Endothelial cell of umbilical vein (primary cell): ENCODE data around the gene KCNJ16. TPM values are rescaled to one million over a fixed set of nuclear protein-coding genes. Genes with fewer than 3 reads are reported as not detected.

Source experiments
- BruUV-seq: library from RNA; stranded (reverse); fragments of 400-500 nt; replicated peaks from 2 replicates; lab custom pipeline; 2021; lab: Mats Ljungman, UMichigan
- CTCF ChIA-PET: fragments of 300-600, 350-600 bp; sonication (Branson Sonifier 250); formaldehyde crosslinking; loops from one replicate; lab custom pipeline; 2021; ENCODE audit warnings: antibody characterized with exemption, inconsistent platforms; lab: Charles Lee
- POLR2A ChIA-PET: fragments of 300-600, 350-600 bp; sonication (Branson Sonifier 250); formaldehyde crosslinking; loops from one replicate; lab custom pipeline; 2021; ENCODE audit warnings: antibody characterized with exemption, inconsistent platforms; lab: Charles Lee
- DNase-seq: peaks from one replicate; pipeline ENCODE4 v3.0.0-alpha.2; 2011; ENCODE audit warnings: low read depth, low spot score
- FAIRE-seq: peaks from 2 replicates; lab custom pipeline; 2011; peaks lifted over from hg19 to GRCh38; lab: Jason Lieb, UNC
- H2AFZ ChIP-seq: 2 replicates; pipeline ENCODE4 v1.6.0; 2012; ENCODE audit warnings: low read depth, low read length, control low read depth, inconsistent platforms
- H3K27ac ChIP-seq: 2 replicates; pipeline ENCODE4 v1.5.1; 2011; ENCODE audit warnings: low read depth, mild to moderate bottlenecking, control low read depth, low read length, moderate library complexity; ENCODE audit not compliant: insufficient read depth
- H3K27me3 ChIP-seq, 2 experiments: 2 replicates each; pipeline versions ENCODE4 v1.6.0 to v1.6.1; 2011; ENCODE audit warnings: low read length in 2 of 2, mixed read lengths in 1 of 2; ENCODE audit not compliant: control insufficient read depth in 2 of 2, insufficient read depth in 2 of 2
- H3K36me3 ChIP-seq, 2 experiments: 2 replicates in 1 of 2; 3 replicates in 1 of 2; pipeline ENCODE4 v1.5.1; 2011; ENCODE audit warnings: low read length in 2 of 2, mild to moderate bottlenecking in 1 of 2, moderate library complexity in 1 of 2; ENCODE audit not compliant: control insufficient read depth in 2 of 2, insufficient read depth in 2 of 2; ENCODE audit errors: extremely low read depth in 1 of 2
- H3K4me1 ChIP-seq: 3 replicates; pipeline ENCODE4 v1.5.1; 2011; ENCODE audit warnings: mild to moderate bottlenecking, low read length; ENCODE audit not compliant: control insufficient read depth, insufficient read depth; ENCODE audit errors: extremely low read depth
- H3K4me2 ChIP-seq: 2 replicates; pipeline ENCODE4 v1.6.1; 2011; ENCODE audit warnings: low read length, control low read depth, mixed read lengths; ENCODE audit not compliant: insufficient read depth
- H3K4me3 ChIP-seq, 3 experiments: fragments of 200-600 bp in 1 of 3; sonication (generic), shearing (Covaris generic) in 1 of 3; replicated peaks in 1 of 3; 2 replicates each; pipeline ENCODE4 v1.5.1; 2011 to 2016; ENCODE audit warnings: control low read depth in 3 of 3, low read length in 3 of 3, mild to moderate bottlenecking in 2 of 3, inconsistent platforms in 1 of 3, low read depth in 1 of 3, moderate library complexity in 1 of 3; ENCODE audit not compliant: insufficient read depth in 1 of 3
- H3K79me2 ChIP-seq: 2 replicates; pipeline ENCODE4 v1.6.0; 2012; ENCODE audit warnings: low read length, inconsistent platforms; ENCODE audit not compliant: control insufficient read depth, insufficient read depth
- H3K9ac ChIP-seq: replicated peaks from 2 replicates; pipeline ENCODE3; 2011; ENCODE audit warnings: low read length, control low read depth; ENCODE audit not compliant: insufficient read depth; ENCODE audit errors: extremely low read depth
- H3K9me1 ChIP-seq: replicated peaks from 3 replicates; pipeline ENCODE4 v1.6.0; 2011; ENCODE audit warnings: mild to moderate bottlenecking, low read length; ENCODE audit not compliant: control insufficient read depth, insufficient read depth; ENCODE audit errors: extremely low read depth
- H3K9me3 ChIP-seq: replicated peaks from 2 replicates; pipeline ENCODE4 v1.5.1; 2012; ENCODE audit warnings: low read length, inconsistent platforms; ENCODE audit not compliant: control insufficient read depth, insufficient read depth
- H4K20me1 ChIP-seq: replicated peaks from 2 replicates; pipeline ENCODE3; 2011; ENCODE audit warnings: mild to moderate bottlenecking, low read length; ENCODE audit not compliant: control insufficient read depth, insufficient read depth; ENCODE audit errors: extremely low read depth
- EZH2 ChIP-seq: IDR thresholded peaks from 2 replicates; pipeline ENCODE4 v1.6.1; 2012; ENCODE audit warnings: borderline replicate concordance, low read depth, mild to moderate bottlenecking, moderate library complexity, low read length, inconsistent platforms; ENCODE audit not compliant: severe bottlenecking
- FOS ChIP-seq: IDR thresholded peaks from 2 replicates; pipeline ENCODE4 v1.6.1; 2011; ENCODE audit warnings: mild to moderate bottlenecking, low read length, moderate library complexity, borderline replicate concordance; ENCODE audit not compliant: insufficient read depth
- GATA2 ChIP-seq: IDR thresholded peaks from 2 replicates; pipeline ENCODE4 v1.7.0; 2011; ENCODE audit warnings: low read depth, mild to moderate bottlenecking, moderate library complexity, mixed read lengths, low read length; ENCODE audit not compliant: insufficient read length, insufficient read depth
- JUN ChIP-seq: IDR thresholded peaks from 2 replicates; pipeline ENCODE4 v1.6.1; 2011; ENCODE audit warnings: borderline replicate concordance, low read depth; ENCODE audit not compliant: insufficient read length, insufficient read depth
- MYC ChIP-seq: IDR thresholded peaks from one replicate; pipeline ENCODE4 v1.6.1; 2011; ENCODE audit warnings: mild to moderate bottlenecking, low read depth, low read length
- POLR2A ChIP-seq: IDR thresholded peaks from 2 replicates; pipeline ENCODE4 v1.6.1; 2012; ENCODE audit warnings: low read depth, mild to moderate bottlenecking, control low read depth, low read length
- POLR2AphosphoS5 ChIP-seq: IDR thresholded peaks from 2 replicates; pipeline ENCODE4 v1.6.1; 2012; ENCODE audit warnings: low read depth, mild to moderate bottlenecking, control low read depth, low read length, moderate library complexity; ENCODE audit not compliant: insufficient read depth
- dilution Hi-C: fragments of 300-500 bp; cut with MboI; formaldehyde crosslinking; loops from one replicate; pipeline ENCODE4 v1.15.0; 2019; ENCODE audit warnings: low sequenced_read_pairs; ENCODE audit not compliant: extremely low pct_ligation_motif_present
- intact Hi-C: fragments of 100-400 bp; cut with micrococcal nuclease; formaldehyde crosslinking; loops from one replicate; pipeline ENCODE4 v1.10.0; 2022
- polyA plus RNA-seq, 4 experiments: library from polyadenylated mRNA; depleted of rRNA in 3 of 4; stranded (reverse) in 3 of 4; unstranded in 1 of 4; fragments of >200 nt; gene quantifications; 2 replicates each; pipeline versions ENCODE4 v1.2.1 to v1.2.3, GENCODE V29; 2011 to 2012; ENCODE audit warnings: missing spikeins in 1 of 4
- total RNA-seq: library from RNA; stranded (reverse); gene quantifications from 2 replicates; pipeline ENCODE4 v1.2.3, GENCODE V29; 2021
- TF ChIP-seq, protein P1 (sequence below): IDR thresholded peaks from 2 replicates; pipeline ENCODE4 v1.6.1; 2011; ENCODE audit not compliant: insufficient read depth, insufficient read length
- TF ChIP-seq, protein P2 (sequence below), 2 donors: IDR thresholded peaks; 1 replicate in 1 of 2; 2 replicates in 1 of 2; pipeline ENCODE4 v1.5.1; 2011; ENCODE audit warnings: low read length in 2 of 2, mild to moderate bottlenecking in 2 of 2, moderate library complexity in 2 of 2, control low read depth in 1 of 2, inconsistent platforms in 1 of 2, low read depth in 1 of 2; ENCODE audit not compliant: insufficient read depth in 1 of 2; ENCODE audit errors: extremely low read depth in 1 of 2

KCNJ16 gene
- total and polyA plus RNA-seq, 2 donors (not counting 3 experiments of a cell fraction or from before 2014, with no cell fraction given), result 0.07 TPM; not detected in 1

DNA sequence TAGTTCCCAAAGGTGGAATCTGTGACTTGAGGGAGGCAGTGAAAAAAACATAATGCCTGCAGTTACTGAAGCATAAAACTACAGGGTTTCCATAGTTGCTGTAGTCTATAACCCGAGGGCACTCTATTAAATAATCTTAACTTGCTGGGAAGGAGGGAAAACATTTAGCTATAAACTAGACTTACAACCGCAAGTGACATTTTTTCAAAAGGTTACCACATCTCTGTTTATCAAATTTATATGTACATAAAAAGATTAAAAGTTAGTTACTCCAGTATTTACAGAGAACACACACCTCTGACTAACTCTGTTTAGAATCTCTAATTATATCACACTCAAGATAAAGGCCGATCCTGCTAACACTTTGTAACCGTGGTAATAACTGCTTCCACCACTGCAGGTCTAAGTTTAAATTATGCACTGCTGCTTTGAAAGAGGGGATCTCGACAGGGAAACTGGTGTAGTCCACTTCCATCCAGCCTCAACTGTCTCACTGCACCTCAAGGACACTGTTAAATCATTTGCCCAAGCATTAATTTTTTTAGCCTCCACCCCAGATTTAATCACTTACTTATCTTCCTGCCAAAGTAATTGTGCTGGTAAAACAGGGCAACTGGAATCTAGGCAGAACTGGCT lies 14.6 kb downstream of the KCNJ16 start:
- no peak for FAIRE-seq
- H3K27ac ChIP-seq, result no peak overlapping the region

More for the DNA sequence above, 14.6 kb downstream of the KCNJ16 start:
- Histone ChIP-seq H2AFZ (peak overlapping the region; percentile 38), H3K9ac (no peak overlapping the region), H3K9me3 (no peaks in the 10 kb centered on the region), H3K4me3 (no peak overlapping the region), H3K9me1 (no peaks in the 10 kb centered on the region), H3K4me2 (no peak overlapping the region), H4K20me1 (no peaks in the 10 kb centered on the region), H3K4me1 (peaks cover 9% of the 10 kb centered on the region), H3K27me3 (no peaks in the 10 kb centered on the region), H3K79me2 (no peaks in the 10 kb centered on the region), H3K36me3 (no peaks in the 10 kb centered on the region)
- dilution Hi-C loops, result no loop called here
- intact Hi-C loops, result no loop called here
- POLR2A ChIA-PET, result no interaction called here
- DNase-seq, result no peak
- no peak for TF ChIP-seq GATA2
- TF ChIP-seq, protein P1, sequence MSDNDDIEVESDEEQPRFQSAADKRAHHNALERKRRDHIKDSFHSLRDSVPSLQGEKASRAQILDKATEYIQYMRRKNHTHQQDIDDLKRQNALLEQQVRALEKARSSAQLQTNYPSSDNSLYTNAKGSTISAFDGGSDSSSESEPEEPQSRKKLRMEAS, result no peak
- TF ChIP-seq POLR2A, result no peak
- TF ChIP-seq POLR2AphosphoS5, result no peak
- no peak for TF ChIP-seq MYC
- TF ChIP-seq EZH2, result no peak
- TF ChIP-seq JUN, result no peak
- TF ChIP-seq FOS, result no peak
- TF ChIP-seq, protein P2, sequence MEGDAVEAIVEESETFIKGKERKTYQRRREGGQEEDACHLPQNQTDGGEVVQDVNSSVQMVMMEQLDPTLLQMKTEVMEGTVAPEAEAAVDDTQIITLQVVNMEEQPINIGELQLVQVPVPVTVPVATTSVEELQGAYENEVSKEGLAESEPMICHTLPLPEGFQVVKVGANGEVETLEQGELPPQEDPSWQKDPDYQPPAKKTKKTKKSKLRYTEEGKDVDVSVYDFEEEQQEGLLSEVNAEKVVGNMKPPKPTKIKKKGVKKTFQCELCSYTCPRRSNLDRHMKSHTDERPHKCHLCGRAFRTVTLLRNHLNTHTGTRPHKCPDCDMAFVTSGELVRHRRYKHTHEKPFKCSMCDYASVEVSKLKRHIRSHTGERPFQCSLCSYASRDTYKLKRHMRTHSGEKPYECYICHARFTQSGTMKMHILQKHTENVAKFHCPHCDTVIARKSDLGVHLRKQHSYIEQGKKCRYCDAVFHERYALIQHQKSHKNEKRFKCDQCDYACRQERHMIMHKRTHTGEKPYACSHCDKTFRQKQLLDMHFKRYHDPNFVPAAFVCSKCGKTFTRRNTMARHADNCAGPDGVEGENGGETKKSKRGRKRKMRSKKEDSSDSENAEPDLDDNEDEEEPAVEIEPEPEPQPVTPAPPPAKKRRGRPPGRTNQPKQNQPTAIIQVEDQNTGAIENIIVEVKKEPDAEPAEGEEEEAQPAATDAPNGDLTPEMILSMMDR (IDR thresholded peaks at IDR 0.05; ENCODE audit: extremely low read depth in 1 of 2, insufficient read depth in 1 of 2, low read depth in 1 of 2, low read length in 2 of 2), result no peak
- BruUV-seq, result no TSS peak
- CTCF ChIA-PET, result interaction anchor here (1.1 kb wide), 1 partner anchor 8 kb away, joined by 4 read pairs; no protein-coding TSS in a partner anchor
